ENCODE results near the gene VASH2.
"Not testable (repeated sequence)": the region's sequence is repeated elsewhere in the genome, so short reads cannot be mapped to it uniquely, and the experiment has no call there.

Gene VASH2

GRCh38 chr1:212950243-212951125, at the start of gene VASH2:
Gene VASH2, plus strand, starts transcription at chr1:212950541. Its CDS starts 1,002 bp downstream, at chr1:212951543.
- peak; percentile 45 to 46 for DNase-seq

- no peak for DNase-seq
Observed at GRCh38 chr1:212901290-212901689, 49.1 kb upstream of the VASH2 start.

GRCh38 chr1:212902054-212902453, 48.3 kb upstream of the VASH2 start:
- DNase-seq, result no peak

GRCh38 chr1:212903664-212904063, 46.7 kb upstream of the VASH2 start:
- DNase-seq, result no peak

DNA sequence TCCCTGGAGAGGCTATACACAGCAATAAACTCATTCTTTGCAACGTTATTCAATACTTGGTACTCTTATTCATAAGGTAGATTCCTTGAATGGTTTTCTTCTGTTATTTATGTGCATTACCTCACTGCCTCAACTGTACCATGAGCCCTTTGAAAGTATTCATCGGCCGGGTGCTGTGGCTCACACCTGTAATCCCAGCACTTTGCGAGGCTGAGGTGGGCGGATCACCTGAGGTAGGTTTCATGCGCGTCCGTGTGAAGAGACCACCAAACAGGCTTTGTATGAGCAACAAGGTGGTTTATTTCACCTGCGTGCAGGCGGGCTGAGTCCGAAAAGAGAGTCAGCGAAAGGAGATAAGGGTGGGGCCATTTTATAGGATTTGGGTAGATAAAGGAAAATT, 42.3 kb upstream of the VASH2 start:
- DNase-seq, result not testable (repeated sequence)

DNA sequence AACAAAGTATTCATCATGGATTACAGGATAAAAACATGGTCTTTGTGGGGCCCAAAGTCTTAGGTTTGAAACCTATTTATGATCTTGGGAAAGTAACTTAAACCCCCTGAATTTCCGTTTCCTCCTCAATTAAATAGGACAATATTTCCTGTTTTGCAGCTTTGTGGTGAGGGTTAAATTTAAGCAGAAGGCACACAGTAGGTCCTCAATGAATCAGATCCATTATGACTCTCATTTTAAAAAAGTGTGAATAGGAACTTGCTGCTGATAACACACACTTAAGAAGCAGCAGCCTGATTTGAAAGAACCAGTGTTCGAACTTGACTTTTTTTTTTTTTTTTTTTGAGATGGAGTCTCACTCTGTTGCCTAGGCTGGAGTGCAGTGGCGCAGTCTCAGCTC, 41.4 kb upstream of the VASH2 start:
- DNase-seq, result no peak

GRCh38 chr1:212909652-212910063, 40.7 kb upstream of the VASH2 start:
- no peak for DNase-seq

GRCh38 chr1:212910213-212910612, 40.1 kb upstream of the VASH2 start:
- not testable (repeated sequence) for DNase-seq

DNA sequence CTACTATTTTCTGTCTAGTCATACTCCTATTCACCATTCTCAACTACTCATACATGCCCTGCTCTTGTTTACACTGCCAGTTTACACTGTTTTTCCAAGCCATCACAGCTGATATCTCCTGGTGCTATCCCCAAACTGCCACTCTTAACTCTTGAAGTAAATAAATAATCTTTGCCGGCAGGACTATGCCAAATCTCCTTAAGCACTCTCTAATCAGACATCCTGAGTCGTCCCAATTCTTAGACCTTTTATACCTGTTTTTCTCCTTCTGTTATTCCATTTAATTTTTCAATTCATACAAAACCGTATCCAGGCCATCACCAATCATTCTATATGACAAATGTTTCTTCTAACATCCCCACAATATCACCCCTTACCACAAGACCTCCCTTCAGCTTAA, 36.7 kb upstream of the VASH2 start:
- DNase-seq, result not testable (repeated sequence)

GRCh38 chr1:212914110-212914509, 36.2 kb upstream of the VASH2 start:
- DNase-seq, result not testable (repeated sequence)

- no peak for DNase-seq
Observed at GRCh38 chr1:212914789-212915188, 35.6 kb upstream of the VASH2 start.

GRCh38 chr1:212915245-212916091, 34.9 kb upstream of the VASH2 start:
- no peak for DNase-seq

GRCh38 chr1:212916481-212917133, 33.7 kb upstream of the VASH2 start:
- no peak for DNase-seq

GRCh38 chr1:212917134-212917485, 33.2 kb upstream of the VASH2 start:
- DNase-seq, result no peak

GRCh38 chr1:212917858-212918257, 32.5 kb upstream of the VASH2 start:
- DNase-seq, result no peak

GRCh38 chr1:212918824-212919223, 31.5 kb upstream of the VASH2 start:
- DNase-seq, result no peak

GRCh38 chr1:212920246-212920645, 30.1 kb upstream of the VASH2 start:
- DNase-seq, result no peak

GRCh38 chr1:212920896-212921295, 29.4 kb upstream of the VASH2 start:
- no peak for DNase-seq

DNA sequence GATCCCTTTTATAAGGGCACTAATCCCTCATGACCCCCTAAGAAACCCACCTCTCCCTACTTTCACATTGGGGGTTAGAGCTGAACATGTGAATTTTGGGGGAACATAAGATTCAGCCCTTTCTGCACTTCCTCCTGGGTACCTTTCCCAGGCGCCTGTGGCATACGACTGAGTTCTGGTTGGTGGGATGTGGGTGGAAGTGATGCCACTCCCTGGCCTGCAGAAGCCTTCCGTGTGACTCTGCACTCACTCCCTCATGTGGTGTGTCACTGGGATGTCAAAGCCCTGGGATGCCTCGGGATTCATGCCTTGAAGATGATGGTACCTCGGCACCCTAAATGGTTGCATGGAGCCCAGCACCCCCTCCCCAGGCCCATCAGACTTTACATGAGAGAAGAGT, 28.3 kb upstream of the VASH2 start:
- DNase-seq, result no peak

- no peak for DNase-seq
Observed at GRCh38 chr1:212926372-212926771, 24.0 kb upstream of the VASH2 start.

GRCh38 chr1:212928323-212929291, 21.7 kb upstream of the VASH2 start:
- no peak for DNase-seq
